Retinal pigment epithelial cell (primary cell): ENCODE results near the gene TTC38.

Experiments
- DNase-seq: peaks from one replicate; pipeline ENCODE4 v3.0.0-alpha.2; 2010; ENCODE audit warnings: low read depth
- H3K4me3 ChIP-seq: 2 replicates; pipeline ENCODE4 v1.5.1; 2011; ENCODE audit warnings: mild to moderate bottlenecking, low read length, control low read depth, moderate library complexity
- TF ChIP-seq, protein P1 (sequence below): conservative IDR thresholded peaks from 2 replicates; pipeline ENCODE4 v1.5.1; 2011; ENCODE audit warnings: low read depth, low read length, control low read depth, inconsistent platforms

Gene TTC38

DNA sequence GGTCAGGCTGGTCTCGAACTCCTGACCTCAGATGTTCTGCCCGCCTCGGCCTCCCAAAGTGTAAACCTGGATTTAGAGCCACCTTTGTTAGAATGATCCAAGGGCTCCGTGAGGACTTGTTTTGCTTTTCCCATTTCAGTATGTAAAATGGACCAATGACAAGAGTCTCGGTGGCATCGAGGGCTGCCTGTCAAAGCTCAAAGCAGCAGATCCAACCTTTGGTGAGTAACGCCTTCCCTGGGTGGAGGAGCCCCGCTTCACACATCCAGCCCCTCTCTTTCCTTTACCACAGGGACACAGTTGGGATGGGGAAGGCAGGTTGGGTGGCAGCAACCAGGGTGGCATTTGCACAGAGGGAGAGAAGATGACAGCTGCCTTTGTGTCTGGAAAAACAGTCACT lies 4.4 kb downstream of the TTC38 start:
- TF ChIP-seq, protein P1, sequence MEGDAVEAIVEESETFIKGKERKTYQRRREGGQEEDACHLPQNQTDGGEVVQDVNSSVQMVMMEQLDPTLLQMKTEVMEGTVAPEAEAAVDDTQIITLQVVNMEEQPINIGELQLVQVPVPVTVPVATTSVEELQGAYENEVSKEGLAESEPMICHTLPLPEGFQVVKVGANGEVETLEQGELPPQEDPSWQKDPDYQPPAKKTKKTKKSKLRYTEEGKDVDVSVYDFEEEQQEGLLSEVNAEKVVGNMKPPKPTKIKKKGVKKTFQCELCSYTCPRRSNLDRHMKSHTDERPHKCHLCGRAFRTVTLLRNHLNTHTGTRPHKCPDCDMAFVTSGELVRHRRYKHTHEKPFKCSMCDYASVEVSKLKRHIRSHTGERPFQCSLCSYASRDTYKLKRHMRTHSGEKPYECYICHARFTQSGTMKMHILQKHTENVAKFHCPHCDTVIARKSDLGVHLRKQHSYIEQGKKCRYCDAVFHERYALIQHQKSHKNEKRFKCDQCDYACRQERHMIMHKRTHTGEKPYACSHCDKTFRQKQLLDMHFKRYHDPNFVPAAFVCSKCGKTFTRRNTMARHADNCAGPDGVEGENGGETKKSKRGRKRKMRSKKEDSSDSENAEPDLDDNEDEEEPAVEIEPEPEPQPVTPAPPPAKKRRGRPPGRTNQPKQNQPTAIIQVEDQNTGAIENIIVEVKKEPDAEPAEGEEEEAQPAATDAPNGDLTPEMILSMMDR = no peak
- DNase-seq = no peak
- no peak overlapping the region for H3K4me3 ChIP-seq

DNA sequence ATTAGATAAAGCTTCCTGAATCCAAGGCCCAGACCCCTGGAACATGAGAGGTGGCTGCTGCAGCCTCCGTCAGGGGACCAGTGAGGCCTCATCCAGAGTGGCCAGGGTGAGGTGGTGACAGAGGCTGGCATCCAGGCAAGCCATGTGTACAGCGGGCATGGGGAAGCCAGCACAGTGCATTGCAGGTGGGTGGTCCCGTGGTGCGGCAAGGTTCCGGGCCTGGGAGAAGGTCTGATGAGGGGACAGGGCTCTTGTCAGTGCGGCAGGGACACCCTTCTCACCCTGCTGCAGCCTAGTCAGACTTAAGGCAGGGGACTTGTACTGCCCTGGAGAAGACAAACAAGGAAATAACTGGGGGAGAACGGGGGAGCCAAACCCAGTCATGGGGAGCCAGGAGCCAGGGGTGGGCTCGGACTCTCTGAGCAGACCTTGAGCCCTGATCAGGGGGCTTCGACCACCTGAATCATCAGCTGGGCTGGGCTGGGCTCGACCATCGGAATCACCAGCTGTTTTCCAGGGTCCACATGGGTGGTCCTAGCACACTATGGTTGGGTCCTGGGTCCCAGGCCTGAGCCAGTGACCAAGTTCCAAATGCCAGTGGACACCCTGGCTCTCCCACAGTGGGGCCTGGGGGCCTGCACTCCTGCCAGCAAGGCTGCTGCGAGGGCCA lies 5.1 kb downstream of the TTC38 start:
- DNase-seq = no peak
- TF ChIP-seq, protein P1 = no peak

DNA sequence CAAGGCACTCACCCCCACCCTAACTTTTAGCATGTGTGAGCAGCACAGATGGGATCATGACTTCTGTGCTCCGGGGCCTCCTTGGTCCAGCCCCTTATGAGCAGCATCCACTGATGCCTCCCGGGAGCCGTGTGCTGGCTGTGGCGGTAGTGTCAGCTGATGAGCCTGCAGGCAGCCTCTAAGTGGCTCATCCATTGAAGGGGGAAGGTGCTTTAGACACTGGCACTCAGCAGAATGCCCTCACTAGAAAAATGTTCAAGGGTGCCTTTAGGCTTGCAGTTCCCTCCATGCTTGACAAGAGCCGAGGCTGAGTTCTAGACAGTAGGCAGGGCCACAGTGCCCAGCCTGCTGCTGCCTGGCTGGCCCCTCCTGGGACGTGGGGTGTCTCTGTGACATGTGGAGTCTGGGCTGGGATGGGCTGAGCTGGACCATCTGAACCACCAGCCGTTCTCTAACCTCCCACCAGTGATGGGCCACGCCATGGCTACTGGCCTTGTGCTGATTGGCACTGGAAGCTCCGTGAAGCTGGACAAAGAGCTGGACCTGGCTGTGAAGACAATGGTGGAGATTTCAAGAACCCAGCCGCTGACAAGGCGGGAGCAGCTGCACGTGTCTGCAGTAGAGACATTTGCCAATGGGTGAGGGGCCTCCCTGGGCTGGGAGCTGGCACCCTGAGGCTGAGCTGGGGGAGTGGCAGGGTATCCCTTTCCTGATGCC lies 5.8 kb downstream of the TTC38 start:
- no peak overlapping the region for H3K4me3 ChIP-seq
- no peak for DNase-seq
- TF ChIP-seq, protein P1 = no peak

More for the DNA sequence above, 5.1 kb downstream of the TTC38 start:
- H3K4me3 ChIP-seq = no peak overlapping the region

DNA sequence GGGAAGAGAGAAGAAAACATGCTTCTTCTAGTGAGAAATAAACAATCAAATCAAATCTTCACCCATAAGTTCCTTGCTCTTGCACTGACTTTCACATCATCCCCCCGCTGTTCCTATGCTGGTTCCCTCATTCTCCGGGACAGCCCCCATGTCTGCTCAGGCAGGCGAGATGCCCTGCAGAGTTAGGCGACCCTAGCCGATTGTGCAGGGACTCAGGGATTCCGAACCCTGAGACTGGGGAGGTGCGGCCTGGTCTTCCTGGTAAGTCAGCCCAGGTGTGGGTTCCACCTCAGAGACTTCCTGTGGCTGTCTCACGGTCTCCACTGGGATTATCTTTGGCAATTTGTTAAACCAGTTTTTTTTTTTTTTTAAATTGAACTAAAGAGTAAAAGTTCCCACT lies 6.6 kb downstream of the TTC38 start:
- H3K4me3 ChIP-seq = no peak overlapping the region
- DNase-seq = no peak
- TF ChIP-seq, protein P1 = no peak

DNA sequence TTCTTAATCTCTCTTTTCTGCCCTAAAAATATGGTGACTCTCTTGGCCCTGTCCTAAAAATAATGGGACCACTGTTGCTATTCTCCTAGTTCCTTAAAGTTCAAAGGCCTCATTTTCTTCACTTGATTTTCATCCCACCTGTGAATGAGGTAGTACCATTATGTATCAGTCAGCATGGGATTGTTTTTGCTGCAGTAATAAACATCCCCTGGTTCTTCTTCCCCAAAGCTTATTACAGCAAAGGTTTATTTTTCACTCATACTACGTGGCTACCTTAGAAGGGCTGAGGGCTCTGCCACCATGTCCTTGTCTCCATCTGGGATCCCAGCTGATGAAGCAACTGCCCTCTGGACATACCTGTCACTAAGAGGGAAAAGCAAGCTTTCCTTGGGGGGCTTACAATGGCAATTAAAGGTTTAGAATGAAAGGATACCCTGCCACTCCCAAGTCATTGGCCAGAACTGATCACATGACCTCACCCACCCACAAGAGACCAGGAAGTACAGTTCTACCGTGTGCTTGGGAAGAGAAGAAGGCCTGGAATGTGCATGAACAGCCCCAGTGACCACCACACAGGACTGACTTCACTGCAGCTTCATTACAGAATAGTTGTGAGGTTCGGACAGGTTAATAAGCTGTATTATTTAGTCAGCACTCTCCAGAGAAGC lies 7.8 kb downstream of the TTC38 start:
- TF ChIP-seq, protein P1 = no peak

DNA sequence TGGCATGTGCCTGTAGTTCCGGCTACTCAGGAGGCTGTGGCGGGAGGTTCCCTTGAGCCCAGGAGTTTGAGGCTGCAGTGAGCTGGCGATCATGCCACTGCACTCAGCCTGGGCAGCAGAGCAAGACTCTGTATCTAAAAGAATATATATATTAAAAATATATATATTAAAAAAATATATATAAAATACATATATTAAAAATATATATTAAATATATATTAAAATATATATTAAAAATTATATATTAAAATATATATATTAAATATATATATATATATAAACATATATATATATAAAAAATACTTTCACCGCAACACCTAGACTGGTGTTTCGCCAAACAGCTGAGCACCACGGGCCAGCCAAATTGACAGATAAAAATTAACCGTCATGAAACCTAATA lies 8.8 kb downstream of the TTC38 start:
- DNase-seq = no peak
- no peak overlapping the region for H3K4me3 ChIP-seq
- TF ChIP-seq, protein P1 = no peak

More for the DNA sequence above, 7.8 kb downstream of the TTC38 start:
- H3K4me3 ChIP-seq = no peak overlapping the region
- DNase-seq = no peak
